H9 (cell line): ENCODE measurements around the gene NOXRED1. TPM values are rescaled to one million over a fixed set of nuclear protein-coding genes. Genes with fewer than 3 reads are reported as not detected.

Source experiments
- DNase-seq: peaks from one replicate; pipeline ENCODE4 v3.0.0-alpha.2; 2017
- H2AFZ ChIP-seq: one replicate; pipeline ENCODE4 v1.6.1; 2013; ENCODE audit warnings: mild to moderate bottlenecking, low read length, control low read depth, moderate library complexity
- H2AK5ac ChIP-seq: 2 replicates; pipeline ENCODE4 v1.6.1; 2013; ENCODE audit warnings: low read length, control low read depth, mixed read lengths; ENCODE audit not compliant: insufficient read length
- H2BK120ac ChIP-seq: one replicate; pipeline ENCODE4 v1.6.1; 2013; ENCODE audit warnings: low read depth, mild to moderate bottlenecking, low read length, control low read depth, inconsistent platforms; ENCODE audit not compliant: poor library complexity, severe bottlenecking
- H2BK12ac ChIP-seq: 2 replicates; pipeline ENCODE4 v1.6.1; 2013; ENCODE audit warnings: low read length, control low read depth, mixed read lengths, low read depth; ENCODE audit not compliant: insufficient read length
- H2BK15ac ChIP-seq: 2 replicates; pipeline ENCODE4 v1.6.1; 2013; ENCODE audit warnings: low read depth, low read length, control low read depth
- H2BK20ac ChIP-seq: one replicate; pipeline ENCODE4 v1.6.1; 2013; ENCODE audit warnings: low read depth, mild to moderate bottlenecking, low read length, control low read depth, inconsistent platforms; ENCODE audit not compliant: poor library complexity, severe bottlenecking
- H2BK5ac ChIP-seq: 2 replicates; pipeline ENCODE4 v1.6.1; 2013; ENCODE audit warnings: low read length, control low read depth, mixed read lengths; ENCODE audit not compliant: insufficient read length
- H3K14ac ChIP-seq: 2 replicates; pipeline ENCODE4 v1.6.1; 2013; ENCODE audit warnings: low read length, control low read depth; ENCODE audit not compliant: insufficient read depth
- H3K18ac ChIP-seq: 2 replicates; pipeline ENCODE4 v1.6.1; 2013; ENCODE audit warnings: low read depth, mild to moderate bottlenecking, mixed read lengths, low read length, control low read depth; ENCODE audit not compliant: insufficient read length
- H3K23ac ChIP-seq: 2 replicates; pipeline ENCODE4 v1.6.1; 2013; ENCODE audit warnings: low read length, control low read depth, mixed read lengths, low read depth; ENCODE audit not compliant: insufficient read length
- H3K23me2 ChIP-seq: 2 replicates; pipeline ENCODE4 v1.6.1; 2013; ENCODE audit warnings: low read depth, mild to moderate bottlenecking, mixed read lengths, low read length, control low read depth; ENCODE audit not compliant: insufficient read length, poor library complexity, severe bottlenecking
- H3K27ac ChIP-seq: 2 replicates; pipeline ENCODE4 v1.5.1; 2013; ENCODE audit warnings: low read length, control low read depth, mixed read lengths, low read depth; ENCODE audit not compliant: insufficient read length
- H3K27me3 ChIP-seq: 2 replicates; pipeline ENCODE4 v1.6.1; 2013; ENCODE audit warnings: low read length, control low read depth, inconsistent platforms; ENCODE audit not compliant: insufficient read depth
- H3K4ac ChIP-seq: 2 replicates; pipeline ENCODE4 v1.6.1; 2013; ENCODE audit warnings: low read depth, mild to moderate bottlenecking, control low read depth, inconsistent platforms, low read length, moderate library complexity
- H3K4me1 ChIP-seq: 2 replicates; pipeline ENCODE4 v1.6.1; 2013; ENCODE audit warnings: low read length, control low read depth, inconsistent platforms; ENCODE audit not compliant: insufficient read depth
- H3K4me2 ChIP-seq: 2 replicates; pipeline ENCODE4 v1.6.1; 2013; ENCODE audit warnings: low read length, control low read depth, mixed read lengths; ENCODE audit not compliant: insufficient read length, insufficient read depth
- H3K56ac ChIP-seq: 2 replicates; pipeline ENCODE4 v1.6.1; 2013; ENCODE audit warnings: low read depth, mild to moderate bottlenecking, mixed read lengths, low read length, control low read depth; ENCODE audit not compliant: insufficient read length
- H3K79me1 ChIP-seq: 2 replicates; pipeline ENCODE4 v1.6.1; 2013; ENCODE audit warnings: low read depth, mild to moderate bottlenecking, moderate library complexity, low read length, control low read depth, inconsistent platforms; ENCODE audit not compliant: insufficient read depth, poor library complexity, severe bottlenecking
- H3K79me2 ChIP-seq: 2 replicates; pipeline ENCODE4 v1.6.1; 2013; ENCODE audit warnings: low read length, control low read depth, inconsistent platforms; ENCODE audit not compliant: insufficient read depth
- H3K9ac ChIP-seq: 2 replicates; pipeline ENCODE4 v1.6.1; 2013; ENCODE audit warnings: low read length, control low read depth, mixed read lengths; ENCODE audit not compliant: insufficient read length; ENCODE audit errors: extremely low read depth
- H3K9me3 ChIP-seq: one replicate; pipeline ENCODE4 v1.6.1; 2013; ENCODE audit warnings: low read depth, low read length, inconsistent platforms; ENCODE audit not compliant: control insufficient read depth
- H3T11ph ChIP-seq: one replicate; pipeline ENCODE4 v1.6.1; 2013; ENCODE audit warnings: mild to moderate bottlenecking, low read length, control low read depth, inconsistent platforms
- H4K20me1 ChIP-seq: one replicate; pipeline ENCODE4 v1.6.1; 2013; ENCODE audit not compliant: control insufficient read depth, insufficient read length, insufficient read depth
- H4K5ac ChIP-seq: 2 replicates; pipeline ENCODE4 v1.6.1; 2013; ENCODE audit warnings: low read depth, mild to moderate bottlenecking, mixed read lengths, low read length, control low read depth; ENCODE audit not compliant: insufficient read length
- H4K8ac ChIP-seq: replicated peaks from 2 replicates; pipeline ENCODE4 v1.6.1; 2013; ENCODE audit warnings: low read length, control low read depth, mixed read lengths, low read depth; ENCODE audit not compliant: insufficient read length
- H4K91ac ChIP-seq: 2 replicates; pipeline ENCODE4 v1.6.1; 2013; ENCODE audit warnings: low read depth, mild to moderate bottlenecking, moderate library complexity, mixed read lengths, low read length, control low read depth; ENCODE audit not compliant: insufficient read length
- H3K27ac Mint-ChIP-seq, 3 experiments: 2 replicates in 2 of 3; 3 replicates in 1 of 3; pipeline ENCODE4 v1.8.0; 2020 to 2021; ENCODE audit warnings: mixed read lengths in 3 of 3, mild to moderate bottlenecking in 1 of 3, moderate library complexity in 1 of 3
- H3K27me3 Mint-ChIP-seq: 2 replicates; pipeline ENCODE4 v1.8.0; 2021; ENCODE audit warnings: low read depth, mild to moderate bottlenecking, moderate library complexity, mixed read lengths
- H3K36me3 Mint-ChIP-seq, 3 experiments: 2 replicates in 2 of 3; 3 replicates in 1 of 3; pipeline ENCODE4 v1.8.0; 2020 to 2021; ENCODE audit warnings: low read depth in 3 of 3, mixed read lengths in 3 of 3; ENCODE audit not compliant: insufficient read depth in 1 of 3
- H3K4me1 Mint-ChIP-seq, 2 experiments: 2 replicates each; pipeline ENCODE4 v1.8.0; 2020; ENCODE audit warnings: mixed read lengths in 2 of 2
- H3K4me3 Mint-ChIP-seq, 2 experiments: 2 replicates in 1 of 2; 3 replicates in 1 of 2; pipeline ENCODE4 v1.8.0; 2020 to 2021; ENCODE audit warnings: mild to moderate bottlenecking in 2 of 2, mixed read lengths in 2 of 2, moderate library complexity in 1 of 2
- H3K9me3 Mint-ChIP-seq, 2 experiments: 2 replicates in 1 of 2; 3 replicates in 1 of 2; pipeline ENCODE4 v1.8.0; 2020; ENCODE audit warnings: mild to moderate bottlenecking in 2 of 2, mixed read lengths in 2 of 2, moderate library complexity in 1 of 2
- CTCF ChIP-seq: fragments of 200-600 bp; sonication (generic); conservative IDR thresholded peaks from 3 replicates; pipeline ENCODE4 v1.8.0; 2021; ENCODE audit warnings: antibody characterized with exemption, mild to moderate bottlenecking
- WGBS: extraction: QIAGEN DNeasy Blood & Tissue Kit; methylation state at CpG from one replicate; pipeline ENCODE4 v1.1.7; 2013; ENCODE audit warnings: missing lambda C conversion rate, low lambda C conversion rate, mixed read lengths; ENCODE audit not compliant: insufficient read length; ENCODE audit errors: extremely low coverage; 5-methylcytosine and 5-hydroxymethylcytosine counted together
- total RNA-seq: library from RNA; stranded (reverse); gene quantifications from 2 replicates; pipeline ENCODE4 v1.2.1, GENCODE V29; 2021

NOXRED1 gene
- total RNA-seq, 1 experiment from 2014 or later = not detected

- no peak overlapping the region for H3K14ac ChIP-seq
- no peak overlapping the region for H2BK5ac ChIP-seq
- no peak overlapping the region for H4K91ac ChIP-seq
- H3K4me2 ChIP-seq = no peak overlapping the region
- H2AFZ ChIP-seq = no peak overlapping the region
- Mint-ChIP-seq H3K36me3 (peaks cover 9 to 43% (median 33%) of the 10 kb centered on the region in 3 experiments), H3K27ac (no peak overlapping the region), H3K27me3 (no peaks in the 10 kb centered on the region), H3K9me3 (no peaks in the 10 kb centered on the region), H3K4me3 (no peak overlapping the region), H3K4me1 (no peaks in the 10 kb centered on the region)
- H3K9me3 ChIP-seq = no peaks in the 10 kb centered on the region
- H3K4ac ChIP-seq = no peak overlapping the region
- no peak for DNase-seq
- H3K18ac ChIP-seq = no peak overlapping the region
- H3K27ac ChIP-seq = no peak overlapping the region
- H2BK120ac ChIP-seq = no peak overlapping the region
- no peaks in the 10 kb centered on the region for H3K4me1 ChIP-seq
- no peaks in the 10 kb centered on the region for H3K23me2 ChIP-seq
- WGBS = no CpG with 5 or more reads among the region's 3 CpGs
- H2AK5ac ChIP-seq = no peak overlapping the region
- no peak overlapping the region for H4K5ac ChIP-seq
- no peak overlapping the region for H2BK20ac ChIP-seq
- H3K23ac ChIP-seq = no peak overlapping the region
- H3K56ac ChIP-seq = no peak overlapping the region
- no peak overlapping the region for H3T11ph ChIP-seq
- H4K8ac ChIP-seq = no peak overlapping the region
- no peaks in the 10 kb centered on the region for H4K20me1 ChIP-seq
- H3K79me2 ChIP-seq = no peaks in the 10 kb centered on the region
- TF ChIP-seq CTCF = no peak
- no peaks in the 10 kb centered on the region for H3K27me3 ChIP-seq
- H2BK15ac ChIP-seq = no peak overlapping the region
- H3K79me1 ChIP-seq = no peaks in the 10 kb centered on the region
- no peak overlapping the region for H3K9ac ChIP-seq
- H2BK12ac ChIP-seq = no peak overlapping the region
Measured at GRCh38 chr14:77436042-77436441, 12.7 kb upstream of the NOXRED1 start.
